T-helper 1 cell treated with Interleukin-12 subunit alpha and Interleukin-12 subunit beta and Interleukin-4 antibody, amounts not matched to agents 30 ng/mL and 1 ng/mL, for 36 hours (primary cell): ENCODE results near the gene MTPN. TPM values are rescaled to one million over a fixed set of nuclear protein-coding genes. Genes with fewer than 3 reads are reported as not detected.

Experiments
- intact Hi-C: fragments of 100-400 bp; cut with micrococcal nuclease; formaldehyde crosslinking; loops from one replicate; pipeline ENCODE4 v1.15.1; 2024
- total RNA-seq: library from RNA; stranded (reverse); gene quantifications from 2 replicates; pipeline ENCODE4 v1.2.3, GENCODE V29; 2022

The MTPN gene
- total RNA-seq, 1 donor from 2014 or later, result 118 TPM

- intact Hi-C loops, result no loop called here
These were observed 13.1 kb upstream of the MTPN start for GRCh38 chr7:135990258-135990657.

GRCh38 chr7:135981958-135982646, 4.9 kb upstream of the MTPN start:
- intact Hi-C loops, result loop anchor here (1.0 to 5.0 kb wide), 3 partner anchors 12 to 1855 kb away; partner anchors contain the start of gene LRGUK

DNA sequence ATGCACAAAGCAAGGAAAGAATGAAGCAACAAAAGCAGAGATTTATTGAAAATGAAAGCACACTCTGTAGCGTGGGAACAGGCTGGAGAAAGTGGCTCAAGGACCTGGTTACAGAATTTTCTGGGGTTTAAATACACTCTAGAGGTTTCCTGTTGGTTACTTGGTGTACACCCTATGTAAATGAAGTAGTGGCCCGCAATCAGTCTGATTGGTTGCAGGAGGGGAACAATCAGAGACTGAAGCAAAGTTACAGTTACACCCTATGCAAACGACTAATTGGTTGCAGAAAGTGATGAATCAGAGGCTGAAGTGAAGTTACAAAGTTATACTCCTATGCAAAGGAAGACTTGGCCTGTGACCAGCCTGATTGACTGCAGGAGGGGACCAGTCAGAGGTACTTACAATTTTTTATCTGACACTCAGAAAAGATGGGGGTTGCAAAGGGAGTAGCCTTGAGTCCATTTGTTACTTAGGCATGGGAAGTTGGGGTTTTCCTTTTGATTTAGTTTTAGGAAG, 3.6 kb upstream of the MTPN start:
- intact Hi-C loops, result loop anchor here (1.0 to 5.0 kb wide), 3 partner anchors 423 to 1853 kb away; partner anchors contain the start of genes LRGUK and NUP205

- intact Hi-C loops, result loop anchor here (1.0 to 5.0 kb wide), 3 partner anchors 423 to 1853 kb away; partner anchors contain the start of genes LRGUK and NUP205
These were observed 2.9 kb upstream of the MTPN start for GRCh38 chr7:135980012-135980551.

DNA sequence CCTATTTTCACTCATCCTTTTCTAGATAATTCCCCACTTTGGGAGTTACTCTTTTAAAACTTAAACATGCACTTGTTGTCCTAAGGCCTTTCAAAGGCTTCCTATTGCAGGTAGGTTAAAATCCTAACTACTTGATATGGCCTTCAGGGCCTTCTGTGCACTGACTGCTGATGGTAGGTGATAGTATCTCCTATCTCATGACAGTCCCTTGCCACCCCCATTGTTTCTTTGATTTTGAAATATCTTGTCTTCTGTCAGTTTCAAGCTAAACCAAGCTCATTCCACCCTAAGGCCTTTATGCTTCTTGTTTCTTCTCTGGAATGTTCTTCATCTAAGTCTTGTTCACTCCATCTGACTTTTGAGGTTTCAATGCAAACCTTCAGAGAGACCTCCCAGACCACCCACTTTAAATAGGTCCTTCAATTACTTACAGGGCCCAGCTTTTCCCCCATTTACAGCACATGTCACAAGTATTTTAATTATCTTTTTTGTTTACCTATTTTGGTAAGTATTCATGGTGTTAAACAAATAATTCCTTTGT, 2.4 kb upstream of the MTPN start:
- intact Hi-C loops, result loop anchor here (1.0 to 10.0 kb wide), 4 partner anchors 422 to 1852 kb away; partner anchors contain the start of genes AKR1B1, LRGUK and NUP205

DNA sequence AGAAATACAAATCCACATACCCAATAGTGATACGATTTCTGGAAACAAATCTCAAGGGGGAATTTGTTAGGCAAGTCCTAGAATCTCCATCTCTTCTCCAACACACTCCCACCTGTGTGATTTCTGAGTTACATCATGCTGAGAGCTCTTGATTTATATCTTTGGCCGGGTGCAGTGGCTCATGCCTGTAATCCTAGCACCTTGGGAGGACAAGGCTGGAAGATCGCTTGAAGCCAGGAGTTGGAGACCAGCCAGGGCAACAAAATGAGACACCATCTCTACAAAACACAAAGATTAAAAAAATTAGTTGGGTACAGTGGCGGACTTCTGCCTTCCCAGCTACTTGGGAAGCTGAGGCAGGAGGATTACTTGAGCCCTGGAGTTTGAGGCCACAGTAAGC, 1.5 kb upstream of the MTPN start:
- intact Hi-C loops, result loop anchor here (10.0 kb wide), 1 partner anchor 1524 kb away; the partner anchor contains the start of gene AKR1B1

GRCh38 chr7:135977742-135978066, 545 bp upstream of the MTPN start:
- intact Hi-C loops, result loop anchor here (1.0 to 10.0 kb wide), 9 partner anchors 17 to 1523 kb away; partner anchors contain the start of genes AGBL3, AKR1B1, BPGM and CNOT4

DNA sequence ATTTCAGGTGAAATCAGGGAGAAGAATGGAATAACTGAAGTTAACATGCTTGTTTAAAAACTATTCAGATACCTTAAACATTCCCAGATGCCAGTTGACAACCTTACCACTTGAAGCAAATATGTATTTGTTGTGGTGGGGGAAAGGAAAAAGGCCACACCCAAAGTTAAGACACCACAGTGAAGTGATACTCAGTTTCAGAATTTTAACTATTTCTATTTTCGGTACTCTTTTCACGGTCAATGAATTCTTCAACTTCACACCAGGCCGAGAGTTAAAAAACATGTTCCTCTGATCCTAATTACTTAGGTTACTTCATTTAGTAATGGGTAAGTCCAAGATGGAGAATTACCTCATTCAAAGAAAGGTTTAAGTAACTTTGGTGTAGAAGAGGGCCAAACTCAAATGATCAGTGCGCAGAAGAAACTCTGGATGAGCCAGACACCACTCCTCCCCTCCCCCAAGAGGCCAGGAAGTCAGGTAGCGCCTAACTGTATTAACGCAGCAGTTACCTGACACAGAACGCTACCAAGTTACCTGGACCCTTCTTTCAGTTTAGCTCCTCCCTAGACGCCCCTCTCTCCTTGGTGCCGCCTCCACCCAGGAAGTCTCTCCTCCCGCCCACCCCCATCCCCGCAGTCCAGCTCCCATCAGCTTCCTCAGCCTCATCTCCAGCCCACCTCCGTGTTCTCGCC, 700 bp downstream of the MTPN start:
- intact Hi-C loops, result loop anchor here (1.0 to 10.0 kb wide), 9 partner anchors 18 to 1522 kb away; partner anchors contain the start of genes AGBL3, AKR1B1, BPGM and CNOT4

DNA sequence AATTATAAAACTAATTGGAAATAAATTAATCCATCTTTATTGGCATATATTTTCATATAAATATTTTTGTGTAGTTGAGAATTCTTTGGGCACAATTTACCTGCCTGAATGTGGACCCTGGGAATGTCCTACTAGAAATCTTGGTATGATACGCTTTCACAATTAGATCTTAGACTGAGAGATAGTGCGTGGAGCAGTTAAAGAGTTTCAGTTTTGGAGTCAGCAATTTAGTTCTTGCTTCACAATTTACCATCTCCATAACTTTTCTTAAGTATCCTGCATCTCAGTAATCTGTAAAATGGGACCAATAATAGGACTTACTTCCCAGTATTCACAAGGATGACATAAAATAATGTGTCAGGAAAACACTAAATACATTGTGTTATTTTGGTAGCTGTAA, 2.0 kb downstream of the MTPN start:
- intact Hi-C loops, result loop anchor here (10.0 kb wide), 1 partner anchor 1520 kb away; the partner anchor contains the start of gene AKR1B1

GRCh38 chr7:135974667-135975066, 2.5 kb downstream of the MTPN start:
- intact Hi-C loops, result loop anchor here (10.0 kb wide), 1 partner anchor 1520 kb away; the partner anchor contains the start of gene AKR1B1

GRCh38 chr7:135971366-135971725, 5.8 kb downstream of the MTPN start:
- intact Hi-C loops, result loop anchor here (10.0 kb wide), 1 partner anchor 1517 kb away; the partner anchor contains the start of gene AKR1B1

DNA sequence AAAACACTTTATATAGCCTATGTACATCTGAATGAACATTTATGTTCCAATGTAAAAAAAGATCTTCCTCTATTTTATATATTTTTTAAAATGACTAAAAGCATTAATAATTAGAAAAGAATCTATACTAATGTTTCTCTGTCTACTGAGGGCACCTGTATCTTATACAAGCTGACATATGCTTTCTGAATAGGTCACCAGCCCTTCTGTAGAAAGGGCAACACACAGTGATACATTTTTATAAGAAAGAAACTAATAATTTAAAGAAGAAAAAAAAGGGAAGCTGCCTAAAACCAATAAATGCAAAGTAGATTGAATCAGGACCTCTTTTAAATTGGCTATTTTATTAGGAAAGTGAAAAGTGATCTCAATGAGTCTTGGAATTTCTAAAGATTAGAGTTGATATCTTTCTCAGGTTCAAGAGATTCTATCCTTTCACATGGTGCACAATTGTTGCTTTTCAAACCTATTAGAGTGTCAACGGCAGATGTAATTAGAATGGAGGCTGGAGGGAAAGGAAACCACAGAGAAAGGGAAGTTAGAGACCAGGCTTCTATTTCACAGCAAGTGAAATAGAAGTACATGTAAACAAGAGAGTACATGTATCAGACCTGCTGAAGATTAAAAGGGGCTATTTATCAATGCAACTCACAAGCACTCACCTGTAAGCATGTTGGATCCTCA, 6.3 kb downstream of the MTPN start:
- intact Hi-C loops, result loop anchor here (10.0 kb wide), 1 partner anchor 1516 kb away; the partner anchor contains the start of gene AKR1B1

GRCh38 chr7:135970045-135970444, 7.1 kb downstream of the MTPN start:
- intact Hi-C loops, result loop anchor here (10.0 kb wide), 1 partner anchor 1515 kb away; the partner anchor contains the start of gene AKR1B1

GRCh38 chr7:135966341-135967043, 10.7 kb downstream of the MTPN start:
- intact Hi-C loops, result no loop called here

- intact Hi-C loops, result no loop called here
These were observed 11.6 kb downstream of the MTPN start for GRCh38 chr7:135965602-135966001.

- intact Hi-C loops, result no loop called here
These were observed 12.4 kb downstream of the MTPN start for GRCh38 chr7:135964791-135965190.

DNA sequence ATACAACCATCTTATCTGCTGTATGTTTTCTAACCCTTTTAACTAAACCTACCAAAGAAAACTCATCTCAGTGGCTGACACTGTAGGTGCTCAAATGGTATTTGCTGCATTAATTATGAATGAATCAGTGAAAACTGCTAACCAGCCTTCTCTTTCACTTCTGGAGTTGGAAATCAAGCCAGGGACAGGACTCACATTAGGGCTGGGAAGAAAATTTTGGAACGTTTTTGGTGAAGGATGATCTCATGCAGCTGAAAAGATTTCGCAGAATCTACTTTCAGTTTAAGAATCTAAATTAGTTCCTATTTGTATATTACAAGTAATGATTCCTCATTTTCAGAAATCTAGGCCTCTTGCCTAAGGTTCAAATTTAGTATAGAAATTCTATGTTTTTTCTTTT, 12.9 kb downstream of the MTPN start:
- intact Hi-C loops, result no loop called here

DNA sequence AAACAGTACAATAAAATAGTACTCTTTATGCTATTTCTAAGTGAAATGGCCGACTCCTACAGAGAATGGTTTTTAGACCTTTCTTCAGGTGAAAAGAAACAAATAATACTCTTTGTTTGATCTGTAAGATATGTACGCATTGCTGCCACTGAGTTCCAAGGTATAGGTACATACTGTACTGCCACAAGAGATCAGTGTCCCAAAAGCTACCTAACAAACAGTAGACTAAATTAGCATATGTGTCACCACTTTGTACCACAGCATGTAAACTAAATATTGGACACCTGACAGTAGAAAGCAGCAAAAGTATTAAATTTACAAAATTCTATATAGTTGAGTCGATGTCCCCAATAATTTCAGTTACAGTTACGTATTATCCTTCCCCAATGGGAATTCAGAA, 14.4 kb downstream of the MTPN start:
- intact Hi-C loops, result loop anchor here (2.0 kb wide), 1 partner anchor 14 kb away; no protein-coding TSS in a partner anchor

DNA sequence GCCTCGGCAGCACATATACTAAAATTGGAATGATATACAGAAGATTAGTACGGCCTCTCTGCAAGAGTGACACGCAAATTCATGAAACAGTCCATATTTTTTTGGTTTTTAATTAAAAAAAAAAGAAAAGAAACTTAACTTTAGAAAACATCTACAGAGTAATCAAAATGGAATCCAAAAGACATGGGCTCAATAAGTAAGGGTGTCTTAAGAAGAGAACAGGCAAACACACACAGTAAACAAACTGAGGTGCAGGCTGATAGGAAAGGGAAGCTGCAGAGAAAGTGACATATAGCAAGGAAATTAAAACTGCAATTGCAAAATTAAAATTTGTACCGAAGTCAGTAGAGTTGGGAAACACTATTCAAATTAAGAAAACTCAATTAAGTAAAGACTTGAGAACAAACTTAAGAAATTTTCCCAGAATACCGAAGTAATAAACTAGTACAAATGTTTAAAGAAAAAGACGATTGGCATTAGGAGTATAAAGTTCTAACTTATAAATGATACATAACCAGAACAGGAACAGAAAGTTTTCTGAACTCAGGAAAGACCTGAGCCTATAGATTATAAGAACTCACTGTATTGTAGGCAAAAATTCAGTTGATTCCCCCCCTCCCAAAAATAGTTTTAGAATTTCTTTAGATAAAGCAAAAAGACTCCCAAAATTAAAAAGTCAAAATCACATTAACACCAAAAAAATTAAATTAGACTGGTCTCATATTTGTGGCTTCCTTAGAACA, 16.3 kb downstream of the MTPN start:
- intact Hi-C loops, result no loop called here
